ENCODE measurements around the gene RFX1.

GRCh38 chr19:13974073-13974472 lies 32.0 kb downstream of the RFX1 start:
- no peak for TF ChIP-seq CTCF (optimal IDR thresholded peaks at IDR 0.05 in 1 of 3, IDR thresholded peaks at IDR 0.05 in 1 of 3, conservative IDR thresholded peaks at IDR 0.05 in 1 of 3; ENCODE audit: extremely low read depth in 1 of 3, insufficient read depth in 2 of 3, low read length in 3 of 3)
- no peak for TF ChIP-seq EZH2 (IDR thresholded peaks at IDR 0.05; ENCODE audit: low read length)
